GM20431 (cell line): ENCODE results near the gene NANOS1.

Experiments used
- in situ Hi-C: fragments of 300-500 bp; cut with MseI, MboI; formaldehyde crosslinking; loops from one replicate; pipeline ENCODE4 v1.15.0; 2020; ENCODE audit warnings: low sequenced_read_pairs; ENCODE audit not compliant: unreplicated experiment

NANOS1 gene

DNA sequence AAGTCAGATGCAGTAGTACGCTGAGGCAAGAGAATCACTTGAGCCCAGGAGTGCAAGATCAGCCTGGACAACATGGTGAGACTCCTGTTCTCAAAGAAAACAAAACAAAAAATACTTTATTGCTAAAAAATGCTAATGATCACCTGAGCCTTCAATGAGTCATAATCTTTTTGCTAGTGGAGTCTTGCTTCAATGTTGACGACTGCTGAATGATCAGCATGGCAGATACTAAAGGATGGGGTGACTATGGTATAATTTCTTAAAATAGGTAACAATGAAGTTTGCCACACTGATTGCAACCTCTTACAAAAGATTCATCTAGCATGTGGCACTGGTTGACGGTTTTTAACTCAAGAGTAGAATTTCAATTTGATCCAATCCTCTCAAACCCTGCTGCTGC, 22.3 kb downstream of the NANOS1 start:
- in situ Hi-C loops = no loop called here

DNA sequence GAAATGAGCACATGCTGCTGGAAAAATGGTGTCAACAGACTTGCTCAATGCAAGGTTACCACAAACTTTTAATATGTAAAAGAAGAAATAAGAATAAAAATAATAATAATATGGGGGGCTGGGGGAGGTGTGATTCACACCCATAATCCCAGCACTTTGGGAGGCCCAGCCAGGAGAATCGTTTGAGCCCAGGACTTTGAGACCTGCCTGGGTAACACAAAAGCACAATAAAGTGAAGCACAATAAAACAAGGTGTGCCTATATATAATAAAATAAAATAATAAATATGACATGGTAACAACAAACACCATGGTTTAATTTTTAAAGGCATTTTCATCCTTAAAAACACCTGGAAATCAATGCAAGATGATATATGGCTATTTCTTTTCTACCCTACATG, 26.0 kb downstream of the NANOS1 start:
- in situ Hi-C loops = no loop called here

DNA sequence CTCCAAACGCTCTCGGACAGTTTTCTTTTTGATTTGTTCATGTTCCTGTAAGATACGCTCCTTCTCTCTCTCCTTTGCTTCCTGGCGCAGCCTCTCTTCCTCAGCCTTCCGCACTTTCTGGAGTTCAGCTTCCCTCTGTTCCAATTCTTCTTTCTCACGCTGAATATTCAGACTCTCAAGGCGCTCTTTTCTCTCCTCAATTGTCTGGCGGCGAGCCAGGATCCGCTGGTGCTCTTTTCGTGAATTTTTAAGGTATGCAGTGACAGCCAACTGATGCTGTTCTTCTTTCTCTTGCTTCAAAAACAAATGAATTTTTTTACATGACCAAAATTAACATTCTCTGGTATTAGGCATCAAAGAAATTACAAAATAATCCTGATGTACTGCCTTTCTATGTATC, 28.5 kb downstream of the NANOS1 start:
- in situ Hi-C loops = no loop called here

DNA sequence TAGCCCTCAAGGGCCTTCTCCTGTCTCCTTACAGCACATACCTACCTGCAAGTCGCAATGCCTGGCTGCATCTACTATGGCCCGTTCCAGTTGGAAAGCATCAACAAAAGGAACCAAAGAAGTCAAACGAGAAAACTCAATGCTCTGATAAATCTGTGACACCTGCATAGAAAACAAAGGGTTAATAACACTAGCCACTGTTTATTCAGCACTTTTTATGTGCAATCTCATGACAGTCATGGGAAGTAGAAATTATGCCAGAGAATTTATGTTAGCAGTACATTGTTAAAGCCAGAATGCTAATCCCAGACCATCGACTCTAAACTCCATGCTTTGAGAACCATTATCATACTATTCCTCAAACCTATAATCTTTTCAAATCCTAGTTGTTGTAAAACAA, 30.0 kb downstream of the NANOS1 start:
- in situ Hi-C loops = no loop called here

DNA sequence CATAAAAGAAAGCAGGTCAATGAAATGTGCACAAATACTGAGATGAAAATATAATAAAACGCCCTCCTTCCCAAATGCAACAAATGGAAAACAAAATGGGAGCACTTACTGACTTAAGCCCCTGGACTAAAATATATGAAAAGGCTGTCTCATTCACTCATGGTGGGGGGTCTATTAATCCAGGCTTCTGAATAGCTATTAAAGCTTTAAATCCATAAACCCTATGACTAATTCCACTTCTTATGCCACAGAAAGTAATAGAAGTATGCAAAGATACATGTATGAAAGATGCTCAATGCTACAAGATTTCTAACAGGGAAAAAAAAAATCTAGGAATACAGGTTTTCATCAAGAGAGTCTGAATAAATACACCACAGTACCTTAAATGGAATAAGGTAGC, 30.6 kb downstream of the NANOS1 start:
- in situ Hi-C loops = no loop called here

DNA sequence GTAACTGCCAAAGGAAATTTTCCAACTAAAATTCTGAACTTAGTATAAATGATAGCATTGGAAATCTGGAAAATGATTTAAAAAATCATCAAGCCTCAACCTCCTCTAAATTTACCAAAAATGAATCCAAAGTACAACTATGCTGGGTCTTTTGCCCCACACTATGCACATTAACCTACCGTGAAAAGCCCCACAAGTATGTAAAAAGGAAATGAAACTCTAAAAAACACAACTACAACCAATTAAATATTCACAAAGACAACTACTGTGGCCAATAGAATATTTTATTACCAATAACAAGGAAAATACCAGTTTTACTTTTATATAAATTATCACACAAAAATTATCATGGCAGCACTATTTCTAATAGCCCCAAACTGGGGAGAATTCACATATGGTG, 31.8 kb downstream of the NANOS1 start:
- in situ Hi-C loops = no loop called here

DNA sequence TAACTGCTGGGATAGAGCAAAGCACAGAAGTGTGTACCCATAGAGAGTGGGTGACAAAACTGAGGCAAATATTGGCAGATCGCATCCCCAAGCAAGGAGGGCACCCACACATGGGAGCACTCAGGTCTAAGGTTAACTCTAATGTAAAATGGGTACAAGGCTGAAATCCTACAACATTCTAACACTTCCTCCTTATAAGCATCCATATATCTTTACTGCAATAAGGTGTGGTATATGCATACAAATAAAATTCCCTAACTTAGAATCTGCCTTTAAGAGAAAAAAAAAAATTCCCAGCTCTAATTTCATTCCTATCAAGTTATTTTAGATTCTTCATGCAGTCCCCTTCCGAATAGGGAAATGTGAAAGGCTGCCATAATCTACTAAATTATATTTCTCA, 32.4 kb downstream of the NANOS1 start:
- in situ Hi-C loops = no loop called here

DNA sequence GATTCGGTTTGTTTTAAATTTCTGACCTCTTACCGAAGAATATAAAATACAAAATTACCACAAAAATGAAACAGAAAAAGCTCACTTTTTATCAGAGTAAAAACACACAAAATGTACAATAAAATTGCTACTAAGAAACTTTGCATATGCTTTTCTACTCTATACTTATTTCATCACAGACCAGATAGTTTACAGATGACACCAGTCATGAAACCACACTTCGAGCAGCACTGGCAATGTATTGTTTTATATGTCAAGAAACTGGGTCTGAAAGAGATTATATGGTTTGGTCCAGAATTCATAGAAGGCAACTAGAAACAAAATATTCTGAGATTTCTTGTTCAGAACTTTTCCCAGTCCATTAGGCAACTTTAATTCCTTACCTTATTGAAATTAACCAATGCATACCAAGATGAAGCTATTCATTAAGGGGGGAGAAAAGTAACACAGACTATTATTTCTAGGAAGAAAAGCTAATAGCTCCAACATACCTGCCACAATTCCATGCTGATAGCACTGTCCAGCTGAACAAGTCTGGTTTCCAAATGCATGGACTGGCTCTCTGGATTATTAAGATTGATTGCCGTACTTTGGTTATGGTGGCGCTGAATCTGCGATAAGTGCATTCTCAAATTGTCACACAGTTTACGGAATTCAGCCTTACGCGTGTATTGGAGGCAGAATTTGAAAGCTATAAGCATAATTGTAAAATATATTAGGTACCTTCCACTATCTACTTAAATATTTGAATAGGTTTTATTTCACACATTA, 41.1 kb downstream of the NANOS1 start:
- in situ Hi-C loops = no loop called here

DNA sequence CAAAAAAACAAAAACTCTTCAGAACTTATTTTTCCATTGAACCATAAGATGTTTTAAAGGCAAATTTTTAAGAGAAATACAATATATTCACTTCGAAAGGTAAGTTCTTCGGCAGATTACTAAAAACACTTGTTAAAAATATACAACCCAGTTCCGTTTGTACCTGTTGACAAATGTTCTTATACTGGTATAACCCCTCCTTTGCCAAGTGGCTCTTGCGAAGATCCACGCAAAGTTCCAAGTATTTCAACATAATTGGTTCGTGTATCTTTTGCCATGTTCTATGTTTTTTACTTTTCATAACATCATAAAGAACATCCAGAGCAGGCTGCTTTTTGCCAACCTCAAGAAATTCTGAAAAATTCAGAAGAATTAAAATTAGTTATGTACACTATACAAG, 44.1 kb downstream of the NANOS1 start:
- in situ Hi-C loops = no loop called here

DNA sequence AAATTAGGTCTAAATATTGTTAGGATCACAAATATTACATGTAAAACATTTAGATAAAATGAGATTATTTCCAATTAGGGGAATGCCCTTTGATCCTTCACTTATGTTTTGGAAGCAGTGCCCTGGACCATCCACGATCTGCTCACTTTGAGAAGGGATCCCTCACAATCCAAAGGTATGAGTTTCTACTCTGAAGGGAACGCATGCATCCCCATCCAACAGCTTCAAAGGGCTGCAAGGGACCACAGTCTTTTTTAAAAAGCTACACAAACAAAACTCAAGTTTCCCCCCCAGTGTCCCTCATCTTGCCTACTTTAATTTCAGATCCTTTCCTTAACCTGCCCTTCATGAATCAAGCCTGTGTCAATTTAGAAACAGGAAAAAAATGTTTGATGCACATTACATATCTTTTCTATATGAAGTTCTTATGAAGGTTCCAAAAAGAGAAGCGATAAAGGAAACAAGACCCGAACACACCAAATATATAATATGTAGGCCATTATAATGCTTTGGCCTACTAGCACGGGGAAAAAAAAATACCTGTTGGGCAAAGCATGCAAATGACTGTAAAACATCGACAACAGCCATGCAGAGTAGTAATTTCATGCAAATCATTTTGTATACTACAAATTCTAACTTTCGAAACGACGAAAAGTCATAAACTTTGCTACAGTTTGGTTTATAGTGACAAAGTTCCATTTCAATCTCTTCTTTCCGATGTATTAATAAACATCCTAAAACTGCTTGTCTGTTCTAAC, 49.1 kb downstream of the NANOS1 start:
- in situ Hi-C loops = no loop called here

DNA sequence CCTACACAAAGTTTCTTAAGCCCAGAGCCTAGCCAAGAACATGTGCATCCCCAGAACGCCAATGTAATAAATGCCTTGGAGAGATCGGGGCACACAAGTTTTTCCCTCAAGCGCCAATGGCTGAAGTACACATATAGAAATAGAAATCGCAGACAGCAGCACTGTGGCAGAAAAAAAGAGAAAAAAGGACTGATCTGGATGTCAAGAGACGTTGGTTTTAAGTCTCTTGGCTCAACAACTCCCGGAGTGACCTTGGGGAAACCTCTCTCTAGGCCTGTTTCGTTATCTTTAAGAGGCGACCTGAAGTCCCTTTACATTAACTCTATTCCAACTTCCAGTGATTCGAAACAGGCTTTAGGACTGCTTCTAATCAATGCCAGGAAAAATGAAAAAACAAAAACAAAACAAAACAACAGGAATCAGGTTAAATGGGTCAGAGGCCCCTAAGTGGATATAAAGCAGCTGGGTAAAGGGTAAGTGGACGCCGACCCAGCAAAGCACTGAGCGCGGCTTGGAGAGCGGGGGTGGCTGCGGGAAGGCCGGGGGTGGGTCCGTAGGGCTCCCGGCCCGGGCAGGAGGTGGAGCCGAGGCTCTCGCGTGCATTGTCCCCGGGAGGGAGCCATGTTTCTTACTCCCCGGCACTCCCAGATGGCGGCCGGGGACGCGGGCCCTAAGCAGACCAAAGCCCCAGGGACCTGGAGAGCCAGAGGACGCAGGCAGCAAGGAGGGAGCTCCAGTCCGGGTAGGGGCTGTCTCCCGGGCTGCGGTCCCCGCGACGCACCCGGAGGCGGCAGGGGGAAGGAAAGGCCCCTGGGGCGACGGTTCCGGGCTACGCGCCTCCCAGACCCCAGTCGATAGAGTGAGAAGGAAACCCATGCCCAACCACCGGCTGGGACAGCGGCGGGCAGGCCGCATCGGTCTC, 50.3 kb downstream of the NANOS1 start:
- in situ Hi-C loops = no loop called here

DNA sequence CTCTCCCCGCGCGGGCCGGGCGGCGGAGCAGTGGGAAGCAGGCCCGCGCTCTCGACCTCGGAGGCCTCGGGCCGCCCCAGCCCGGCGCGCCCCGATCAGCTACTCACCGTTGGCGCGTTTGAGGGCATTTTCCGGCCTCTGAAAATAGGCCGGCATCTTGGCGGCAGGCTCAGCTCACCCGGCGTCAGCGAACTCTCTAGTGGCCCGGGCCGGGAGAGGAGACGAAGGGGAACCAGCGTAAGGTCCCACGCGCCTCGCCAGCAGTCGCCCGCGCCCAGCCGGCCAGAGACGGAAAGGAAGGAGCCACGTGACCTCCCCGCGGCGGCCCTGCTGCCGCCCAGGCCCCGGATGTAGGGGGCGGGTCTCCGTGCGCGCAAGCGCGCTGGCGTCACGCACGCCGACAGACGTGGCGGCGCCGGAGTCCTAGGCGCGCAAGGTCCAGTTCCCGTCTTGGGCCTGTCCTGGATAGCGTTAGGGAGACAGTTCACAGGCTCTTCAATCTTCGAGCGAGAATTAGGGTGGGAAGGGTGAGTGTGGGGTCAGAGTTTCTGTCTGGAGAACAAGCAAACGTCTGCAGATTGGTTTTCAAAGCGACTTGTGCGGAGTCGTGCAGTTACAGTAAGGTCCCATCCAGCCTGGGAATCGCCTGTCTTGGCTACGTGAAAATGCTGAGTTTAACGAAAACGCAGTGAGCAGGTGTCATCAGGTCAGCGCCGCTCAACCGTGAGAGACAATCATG, 51.2 kb downstream of the NANOS1 start, which contains the start of gene EIF3A:
EIF3A (minus strand) TSS at position 297 of the 739 bp plus-strand sequence; CDS start at position 156, 141 bp downstream.
- in situ Hi-C loops = no loop called here
